HL-60 (cell line): Measurements from ENCODE around the gene PDE2A.

Experiments used
- DNase-seq, 2 experiments: peaks; one replicate each; pipeline ENCODE4 v3.0.0-alpha.2; 2010 to 2020; ENCODE audit warnings: low read depth in 1 of 2, low spot score in 1 of 2
- H3K27ac ChIP-seq: fragments of 250-450 bp; sonication (Bioruptor Pico); replicated peaks from 2 replicates; pipeline ENCODE4 v1.5.1; 2020; ENCODE audit warnings: mild to moderate bottlenecking, moderate library complexity
- H3K27me3 ChIP-seq: fragments of 250-450 bp; sonication (Bioruptor Pico); 2 replicates; pipeline ENCODE4 v1.5.1; 2021; ENCODE audit warnings: mild to moderate bottlenecking, moderate library complexity; ENCODE audit not compliant: insufficient read depth, poor library complexity, severe bottlenecking
- H3K4me3 ChIP-seq: replicated peaks from 2 replicates; pipeline ENCODE4 v1.5.1; 2011; ENCODE audit warnings: mild to moderate bottlenecking, control low read depth, low read length; ENCODE audit not compliant: insufficient read depth
- GABPA ChIP-seq: IDR thresholded peaks from 2 replicates; pipeline ENCODE4 v1.6.1; 2012; ENCODE audit warnings: low read depth
- POLR2AphosphoS5 ChIP-seq: IDR thresholded peaks from 2 replicates; pipeline ENCODE4 v1.6.1; 2012; ENCODE audit warnings: low read depth
- SPI1 ChIP-seq: IDR thresholded peaks from 2 replicates; pipeline ENCODE4 v1.6.1; 2012; ENCODE audit warnings: low read depth, mild to moderate bottlenecking, borderline replicate concordance
- TF ChIP-seq, protein P1 (sequence below): IDR thresholded peaks from 2 replicates; pipeline ENCODE4 v1.6.1; 2012; ENCODE audit warnings: low read depth; ENCODE audit not compliant: insufficient replicate concordance
- TF ChIP-seq, protein P2 (sequence below): IDR thresholded peaks from one replicate; pipeline ENCODE4 v1.5.1; 2011; ENCODE audit warnings: low read length, control low read depth, inconsistent platforms; ENCODE audit not compliant: insufficient read depth

Gene PDE2A

DNA sequence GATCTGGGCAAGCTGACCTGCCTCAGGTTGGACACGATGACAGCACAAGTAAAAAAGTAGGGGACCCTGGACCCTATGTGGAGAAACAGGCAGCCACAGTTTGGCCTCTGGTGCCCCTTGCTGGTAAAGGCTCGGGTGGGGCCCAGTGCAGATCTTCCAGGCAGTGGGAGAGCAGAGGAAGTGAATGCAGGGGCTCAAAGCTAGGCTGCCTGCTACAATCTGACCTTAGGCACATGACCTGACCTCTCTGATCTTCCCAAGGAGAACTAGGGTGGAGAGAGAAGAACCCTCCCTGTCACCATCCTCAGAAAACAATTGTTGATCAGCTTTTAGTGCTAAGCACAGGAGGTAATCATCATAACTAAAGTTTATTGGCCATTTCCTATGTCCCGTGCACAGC is 76.5 kb downstream of the PDE2A start:
- peaks cover 35% of the 10 kb centered on the region for H3K27me3 ChIP-seq
- H3K27ac ChIP-seq, result no peak overlapping the region
- DNase-seq, result no peak
- TF ChIP-seq SPI1 (no peak), POLR2AphosphoS5 (no peak), GABPA (no peak)
- TF ChIP-seq, protein P1, sequence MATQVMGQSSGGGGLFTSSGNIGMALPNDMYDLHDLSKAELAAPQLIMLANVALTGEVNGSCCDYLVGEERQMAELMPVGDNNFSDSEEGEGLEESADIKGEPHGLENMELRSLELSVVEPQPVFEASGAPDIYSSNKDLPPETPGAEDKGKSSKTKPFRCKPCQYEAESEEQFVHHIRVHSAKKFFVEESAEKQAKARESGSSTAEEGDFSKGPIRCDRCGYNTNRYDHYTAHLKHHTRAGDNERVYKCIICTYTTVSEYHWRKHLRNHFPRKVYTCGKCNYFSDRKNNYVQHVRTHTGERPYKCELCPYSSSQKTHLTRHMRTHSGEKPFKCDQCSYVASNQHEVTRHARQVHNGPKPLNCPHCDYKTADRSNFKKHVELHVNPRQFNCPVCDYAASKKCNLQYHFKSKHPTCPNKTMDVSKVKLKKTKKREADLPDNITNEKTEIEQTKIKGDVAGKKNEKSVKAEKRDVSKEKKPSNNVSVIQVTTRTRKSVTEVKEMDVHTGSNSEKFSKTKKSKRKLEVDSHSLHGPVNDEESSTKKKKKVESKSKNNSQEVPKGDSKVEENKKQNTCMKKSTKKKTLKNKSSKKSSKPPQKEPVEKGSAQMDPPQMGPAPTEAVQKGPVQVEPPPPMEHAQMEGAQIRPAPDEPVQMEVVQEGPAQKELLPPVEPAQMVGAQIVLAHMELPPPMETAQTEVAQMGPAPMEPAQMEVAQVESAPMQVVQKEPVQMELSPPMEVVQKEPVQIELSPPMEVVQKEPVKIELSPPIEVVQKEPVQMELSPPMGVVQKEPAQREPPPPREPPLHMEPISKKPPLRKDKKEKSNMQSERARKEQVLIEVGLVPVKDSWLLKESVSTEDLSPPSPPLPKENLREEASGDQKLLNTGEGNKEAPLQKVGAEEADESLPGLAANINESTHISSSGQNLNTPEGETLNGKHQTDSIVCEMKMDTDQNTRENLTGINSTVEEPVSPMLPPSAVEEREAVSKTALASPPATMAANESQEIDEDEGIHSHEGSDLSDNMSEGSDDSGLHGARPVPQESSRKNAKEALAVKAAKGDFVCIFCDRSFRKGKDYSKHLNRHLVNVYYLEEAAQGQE, result no peak
- TF ChIP-seq, protein P2, sequence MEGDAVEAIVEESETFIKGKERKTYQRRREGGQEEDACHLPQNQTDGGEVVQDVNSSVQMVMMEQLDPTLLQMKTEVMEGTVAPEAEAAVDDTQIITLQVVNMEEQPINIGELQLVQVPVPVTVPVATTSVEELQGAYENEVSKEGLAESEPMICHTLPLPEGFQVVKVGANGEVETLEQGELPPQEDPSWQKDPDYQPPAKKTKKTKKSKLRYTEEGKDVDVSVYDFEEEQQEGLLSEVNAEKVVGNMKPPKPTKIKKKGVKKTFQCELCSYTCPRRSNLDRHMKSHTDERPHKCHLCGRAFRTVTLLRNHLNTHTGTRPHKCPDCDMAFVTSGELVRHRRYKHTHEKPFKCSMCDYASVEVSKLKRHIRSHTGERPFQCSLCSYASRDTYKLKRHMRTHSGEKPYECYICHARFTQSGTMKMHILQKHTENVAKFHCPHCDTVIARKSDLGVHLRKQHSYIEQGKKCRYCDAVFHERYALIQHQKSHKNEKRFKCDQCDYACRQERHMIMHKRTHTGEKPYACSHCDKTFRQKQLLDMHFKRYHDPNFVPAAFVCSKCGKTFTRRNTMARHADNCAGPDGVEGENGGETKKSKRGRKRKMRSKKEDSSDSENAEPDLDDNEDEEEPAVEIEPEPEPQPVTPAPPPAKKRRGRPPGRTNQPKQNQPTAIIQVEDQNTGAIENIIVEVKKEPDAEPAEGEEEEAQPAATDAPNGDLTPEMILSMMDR, result no peak
- no peak overlapping the region for H3K4me3 ChIP-seq

DNA sequence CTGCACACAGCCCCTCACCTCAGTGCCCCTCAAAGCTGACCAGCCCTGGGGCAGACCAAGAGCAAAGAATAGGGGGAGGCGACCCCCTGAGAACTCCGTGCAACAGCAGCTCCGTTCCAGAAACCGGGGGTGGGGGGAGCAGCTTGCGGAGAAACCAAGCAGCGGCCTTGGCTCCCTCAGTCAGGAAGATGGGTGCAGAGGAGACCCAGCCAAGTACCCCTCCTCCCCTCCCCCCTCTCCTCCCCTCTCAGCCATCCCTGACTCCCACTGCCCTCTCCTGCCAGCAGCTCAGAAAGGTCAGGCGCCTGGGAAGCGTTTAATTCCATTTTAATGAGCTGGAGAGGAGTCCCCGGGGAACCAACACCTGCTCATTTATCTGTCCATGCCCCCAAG is 78.9 kb downstream of the PDE2A start:
- TF ChIP-seq, protein P1, result no peak
- TF ChIP-seq, protein P2, result no peak
- TF ChIP-seq POLR2AphosphoS5, result no peak
- no peak for TF ChIP-seq SPI1
- no peak for TF ChIP-seq GABPA
- H3K4me3 ChIP-seq, result no peak overlapping the region
- H3K27ac ChIP-seq, result no peak overlapping the region
- no peak for DNase-seq
- peaks cover 59% of the 10 kb centered on the region for H3K27me3 ChIP-seq

DNA sequence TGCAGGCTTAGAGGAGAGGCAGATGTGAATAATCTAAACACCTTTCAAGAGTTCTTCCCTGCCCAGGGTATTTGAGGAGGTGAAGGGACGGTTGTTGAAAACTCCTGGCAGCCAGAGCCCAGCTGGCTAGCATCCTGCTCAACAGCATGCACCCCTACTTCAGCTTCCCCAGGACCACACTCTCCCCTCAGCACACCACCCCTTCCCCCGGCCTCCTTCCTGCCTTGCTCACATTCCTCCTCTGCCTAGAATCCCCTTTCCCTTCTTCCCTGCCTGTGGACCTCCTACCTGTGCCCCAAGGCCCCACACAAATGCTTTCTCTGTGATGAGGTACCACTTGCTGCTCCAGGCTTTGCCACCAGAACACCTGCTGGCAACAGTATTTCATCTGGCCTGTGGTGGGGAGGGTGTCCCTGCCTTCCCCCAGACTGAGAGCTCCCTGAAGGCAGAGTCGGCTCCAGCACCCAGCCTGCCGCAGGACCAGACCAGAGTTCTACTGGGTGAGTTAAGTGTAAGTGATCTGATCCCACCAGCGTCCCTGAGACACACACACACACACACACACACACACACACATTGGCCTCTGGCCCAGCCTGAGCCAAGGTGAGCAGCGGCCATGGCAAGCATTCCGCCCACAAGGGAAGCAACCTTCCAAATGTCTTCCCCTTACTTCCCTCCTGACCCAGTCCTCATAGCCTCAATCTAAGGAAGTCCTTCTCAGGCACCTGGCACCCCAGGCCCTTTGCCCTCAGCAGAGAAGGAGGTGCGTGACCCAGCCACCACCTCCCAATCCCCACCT is 79.5 kb downstream of the PDE2A start:
- TF ChIP-seq POLR2AphosphoS5, result no peak
- TF ChIP-seq, protein P1, result no peak
- no peak for TF ChIP-seq SPI1
- no peak for TF ChIP-seq GABPA
- TF ChIP-seq, protein P2, result no peak
- no peak for DNase-seq
- Histone ChIP-seq H3K27me3 (peaks cover 65% of the 10 kb centered on the region), H3K4me3 (no peak overlapping the region), H3K27ac (no peak overlapping the region)
